ENCODE data around the gene CNTN1. TPM values are rescaled to one million over a fixed set of nuclear protein-coding genes. Genes with fewer than 3 reads are reported as not detected.

Gene CNTN1
- total RNA-seq, 2 donors from 2014 or later = not detected

GRCh38 chr12:40993158-40993557 lies 300.9 kb downstream of the CNTN1 start:
- H3K4me1 Mint-ChIP-seq (ENCODE audit: low read depth in 2 of 2) = no peaks in the 10 kb centered on the region
- no peaks in the 10 kb centered on the region for H3K36me3 Mint-ChIP-seq
- ATAC-seq (no peak), DNase-seq (ENCODE audit: low spot score) (no peak)
- H3K4me3 Mint-ChIP-seq = no peak overlapping the region
- H3K9me3 Mint-ChIP-seq = peaks cover 8% of the 10 kb centered on the region
- H3K27me3 Mint-ChIP-seq = no peaks in the 10 kb centered on the region
- H3K27ac Mint-ChIP-seq = no peak overlapping the region

GRCh38 chr12:40996091-40996490 lies 303.9 kb downstream of the CNTN1 start:
- Mint-ChIP-seq H3K27me3 (no peaks in the 10 kb centered on the region), H3K27ac (no peak overlapping the region), H3K9me3 (peaks cover 7% of the 10 kb centered on the region), H3K36me3 (no peaks in the 10 kb centered on the region), H3K4me3 (no peak overlapping the region), H3K4me1 (ENCODE audit: low read depth in 2 of 2) (no peaks in the 10 kb centered on the region)
- no peak for ATAC-seq
- no peak for DNase-seq (ENCODE audit: low spot score)

- H3K27ac Mint-ChIP-seq = no peak overlapping the region
- H3K9me3 Mint-ChIP-seq = peaks cover 18% of the 10 kb centered on the region
- no peaks in the 10 kb centered on the region for H3K27me3 Mint-ChIP-seq
- no peak overlapping the region for H3K4me3 Mint-ChIP-seq
- peaks cover 8% of the 10 kb centered on the region for H3K36me3 Mint-ChIP-seq
- H3K4me1 Mint-ChIP-seq (ENCODE audit: low read depth in 2 of 2) = no peaks in the 10 kb centered on the region
- ATAC-seq (no peak), DNase-seq (ENCODE audit: low spot score) (no peak)
These were observed 307.0 kb downstream of the CNTN1 start for GRCh38 chr12:40999210-40999609.

GRCh38 chr12:41008472-41008871 lies 316.2 kb downstream of the CNTN1 start:
- no peaks in the 10 kb centered on the region for H3K27me3 Mint-ChIP-seq
- H3K9me3 Mint-ChIP-seq = peaks cover 51% of the 10 kb centered on the region
- no peak overlapping the region for H3K27ac Mint-ChIP-seq
- peaks cover 15% of the 10 kb centered on the region for H3K36me3 Mint-ChIP-seq
- no peak for ATAC-seq
- H3K4me3 Mint-ChIP-seq = no peak overlapping the region
- no peak for DNase-seq (ENCODE audit: low spot score)
- H3K4me1 Mint-ChIP-seq (ENCODE audit: low read depth in 2 of 2) = no peaks in the 10 kb centered on the region

- no peak overlapping the region for H3K4me3 Mint-ChIP-seq
- H3K36me3 Mint-ChIP-seq = no peaks in the 10 kb centered on the region
- no peaks in the 10 kb centered on the region for H3K4me1 Mint-ChIP-seq (ENCODE audit: low read depth in 2 of 2)
- H3K27ac Mint-ChIP-seq = no peak overlapping the region
- ATAC-seq (no peak), DNase-seq (ENCODE audit: low spot score) (no peak)
- H3K27me3 Mint-ChIP-seq = no peaks in the 10 kb centered on the region
- peaks cover 29% of the 10 kb centered on the region for H3K9me3 Mint-ChIP-seq
These were observed 319.7 kb downstream of the CNTN1 start for GRCh38 chr12:41011939-41012338.

GRCh38 chr12:41013881-41014642 lies 321.8 kb downstream of the CNTN1 start:
- DNase-seq (ENCODE audit: low spot score) (no peak), ATAC-seq (no peak)
- Mint-ChIP-seq H3K4me3 (no peak overlapping the region), H3K36me3 (no peaks in the 10 kb centered on the region), H3K27ac (no peak overlapping the region), H3K9me3 (peaks cover 20% of the 10 kb centered on the region), H3K4me1 (ENCODE audit: low read depth in 2 of 2) (no peaks in the 10 kb centered on the region), H3K27me3 (no peaks in the 10 kb centered on the region)

GRCh38 chr12:41014643-41015020 lies 322.4 kb downstream of the CNTN1 start:
- H3K36me3 Mint-ChIP-seq = no peaks in the 10 kb centered on the region
- H3K9me3 Mint-ChIP-seq = peaks cover 20% of the 10 kb centered on the region
- DNase-seq (ENCODE audit: low spot score) (no peak), ATAC-seq (no peak)
- no peak overlapping the region for H3K4me3 Mint-ChIP-seq
- H3K27me3 Mint-ChIP-seq = no peaks in the 10 kb centered on the region
- no peak overlapping the region for H3K27ac Mint-ChIP-seq
- H3K4me1 Mint-ChIP-seq (ENCODE audit: low read depth in 2 of 2) = no peaks in the 10 kb centered on the region

GRCh38 chr12:41018010-41018409 lies 325.8 kb downstream of the CNTN1 start:
- Mint-ChIP-seq H3K27me3 (no peaks in the 10 kb centered on the region), H3K36me3 (no peaks in the 10 kb centered on the region), H3K9me3 (peaks cover 3% of the 10 kb centered on the region), H3K4me3 (no peak overlapping the region), H3K27ac (no peak overlapping the region), H3K4me1 (ENCODE audit: low read depth in 2 of 2) (no peaks in the 10 kb centered on the region)
- no peak for ATAC-seq
- no peak for DNase-seq (ENCODE audit: low spot score)

- ATAC-seq (no peak), DNase-seq (ENCODE audit: low spot score) (no peak)
- Mint-ChIP-seq H3K27ac (no peak overlapping the region), H3K4me1 (ENCODE audit: low read depth in 2 of 2) (no peaks in the 10 kb centered on the region), H3K36me3 (no peaks in the 10 kb centered on the region), H3K27me3 (no peaks in the 10 kb centered on the region), H3K4me3 (no peak overlapping the region), H3K9me3 (peaks cover 3% of the 10 kb centered on the region)
These were observed 327.2 kb downstream of the CNTN1 start for GRCh38 chr12:41019461-41019860.

- ATAC-seq = no peak
- no peak overlapping the region for H3K4me3 Mint-ChIP-seq
- DNase-seq (ENCODE audit: low spot score) = no peak
- no peaks in the 10 kb centered on the region for H3K4me1 Mint-ChIP-seq (ENCODE audit: low read depth in 2 of 2)
- no peaks in the 10 kb centered on the region for H3K27me3 Mint-ChIP-seq
- H3K27ac Mint-ChIP-seq = no peak overlapping the region
- H3K36me3 Mint-ChIP-seq = no peaks in the 10 kb centered on the region
- peaks cover 7% of the 10 kb centered on the region for H3K9me3 Mint-ChIP-seq
These were observed 331.6 kb downstream of the CNTN1 start for GRCh38 chr12:41023836-41024235.

GRCh38 chr12:41026151-41026550 lies 333.9 kb downstream of the CNTN1 start:
- DNase-seq (ENCODE audit: low spot score) = no peak
- Mint-ChIP-seq H3K27ac (no peak overlapping the region), H3K36me3 (no peaks in the 10 kb centered on the region), H3K9me3 (peaks cover 7% of the 10 kb centered on the region), H3K4me1 (ENCODE audit: low read depth in 2 of 2) (no peaks in the 10 kb centered on the region), H3K27me3 (no peaks in the 10 kb centered on the region), H3K4me3 (no peak overlapping the region)
- no peak for ATAC-seq

- ATAC-seq (no peak), DNase-seq (ENCODE audit: low spot score) (no peak)
- no peaks in the 10 kb centered on the region for H3K36me3 Mint-ChIP-seq
- H3K4me3 Mint-ChIP-seq = no peak overlapping the region
- H3K9me3 Mint-ChIP-seq = peaks cover 7% of the 10 kb centered on the region
- no peaks in the 10 kb centered on the region for H3K4me1 Mint-ChIP-seq (ENCODE audit: low read depth in 2 of 2)
- H3K27ac Mint-ChIP-seq = no peak overlapping the region
- H3K27me3 Mint-ChIP-seq = no peaks in the 10 kb centered on the region
These were observed 340.1 kb downstream of the CNTN1 start for GRCh38 chr12:41032386-41032785.

GRCh38 chr12:41034686-41035085 lies 342.4 kb downstream of the CNTN1 start:
- H3K36me3 Mint-ChIP-seq = no peaks in the 10 kb centered on the region
- ATAC-seq (no peak), DNase-seq (ENCODE audit: low spot score) (no peak)
- H3K4me3 Mint-ChIP-seq = no peak overlapping the region
- H3K27me3 Mint-ChIP-seq = no peaks in the 10 kb centered on the region
- H3K9me3 Mint-ChIP-seq = peaks cover 22% of the 10 kb centered on the region
- no peaks in the 10 kb centered on the region for H3K4me1 Mint-ChIP-seq (ENCODE audit: low read depth in 2 of 2)
- no peak overlapping the region for H3K27ac Mint-ChIP-seq

- Mint-ChIP-seq H3K4me3 (no peak overlapping the region), H3K27me3 (no peaks in the 10 kb centered on the region)
- no peak for ATAC-seq
These were observed 347.2 kb downstream of the CNTN1 start for GRCh38 chr12:41039461-41039860.

GRCh38 chr12:41045509-41045908 lies 353.3 kb downstream of the CNTN1 start:
- ATAC-seq = no peak
- Mint-ChIP-seq H3K27ac (no peak overlapping the region), H3K27me3 (no peaks in the 10 kb centered on the region), H3K4me1 (ENCODE audit: low read depth in 2 of 2) (no peaks in the 10 kb centered on the region), H3K9me3 (no peaks in the 10 kb centered on the region), H3K36me3 (peaks cover 7% of the 10 kb centered on the region), H3K4me3 (no peak overlapping the region)
- DNase-seq (ENCODE audit: low spot score) = no peak

More at GRCh38 chr12:41039461-41039860, 347.2 kb downstream of the CNTN1 start:
- Mint-ChIP-seq H3K36me3 (peaks cover 7% of the 10 kb centered on the region), H3K27ac (no peak overlapping the region), H3K4me1 (ENCODE audit: low read depth in 2 of 2) (no peaks in the 10 kb centered on the region), H3K9me3 (peaks cover 18% of the 10 kb centered on the region)
- no peak for DNase-seq (ENCODE audit: low spot score)

Data from natural killer cell treated with Interleukin-12 subunit alpha and Interleukin-12 subunit beta and Interleukin-15 and Interleukin-18, amount 100 ng/mL, for 72 hours (primary cell).